WI38 (cell line): ENCODE data around the gene OSCP1.
A peak's percentile ranks its signal among the peaks of the same experiment; 100 is the strongest.

Experiments used
- H3K4me3 ChIP-seq: 2 replicates; pipeline ENCODE4 v1.5.1; 2011; ENCODE audit warnings: low read depth, mild to moderate bottlenecking, control low read depth, low read length
- CTCF ChIP-seq: IDR thresholded peaks from 2 replicates; pipeline ENCODE4 v1.5.1; 2012; ENCODE audit warnings: low read depth, mild to moderate bottlenecking, control low read depth, low read length

Gene OSCP1

DNA sequence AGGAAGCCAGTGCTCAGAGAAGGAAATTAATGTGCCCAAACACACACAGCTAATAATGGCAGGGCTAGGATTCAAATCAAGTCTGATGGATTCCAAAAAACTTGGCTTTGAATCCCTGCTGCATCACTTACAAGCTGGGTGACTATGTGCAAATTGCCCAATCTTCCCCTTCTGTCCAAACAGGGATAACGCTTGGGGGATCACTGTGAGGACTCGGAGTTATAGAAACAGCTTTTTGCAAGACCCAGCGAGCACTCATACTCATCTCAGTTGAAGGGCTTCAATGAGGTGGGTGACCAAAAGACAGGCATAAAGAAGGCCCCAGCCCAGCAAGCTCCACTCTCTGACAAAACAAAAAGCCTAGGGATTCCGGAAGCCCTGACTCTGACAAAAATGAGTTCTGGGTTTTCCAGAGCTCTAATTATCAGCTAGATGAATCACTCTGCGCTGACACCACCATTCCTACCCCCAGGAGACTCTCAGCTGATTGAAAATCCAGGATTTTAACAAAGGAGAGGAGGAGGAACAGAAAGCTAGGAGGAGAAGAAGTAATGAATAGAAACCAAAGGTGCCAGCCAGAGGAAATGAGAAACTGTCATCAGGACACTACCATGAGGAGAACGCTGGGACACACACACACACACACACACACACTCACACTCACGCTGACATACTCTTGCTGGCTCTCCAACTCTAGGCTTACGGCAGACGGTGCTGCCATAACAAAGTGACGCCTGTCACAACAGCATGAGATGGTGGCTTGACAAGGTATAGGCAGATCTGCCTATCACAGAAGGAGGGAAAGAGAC is 62.9 kb downstream of the OSCP1 start:
- peak overlapping the region; percentile 65 for H3K4me3 ChIP-seq
- TF ChIP-seq CTCF, result no peak

GRCh38 chr1:36386265-36387140 is 63.7 kb downstream of the OSCP1 start:
- no peak for TF ChIP-seq CTCF
- H3K4me3 ChIP-seq, result peak overlapping the region; percentile 65

- H3K4me3 ChIP-seq, result peak within 1 kb of the TSS; percentile 95
- TF ChIP-seq CTCF, result no peak
Measured at GRCh38 chr1:36385410-36386264, 64.6 kb downstream of the OSCP1 start, which contains the start of gene STK40. Gene STK40, minus strand, starts transcription at chr1:36385924. Its CDS starts 24,592 bp downstream, at chr1:36361332.

- TF ChIP-seq CTCF, result no peak
Measured at GRCh38 chr1:36384542-36385409, 65.5 kb downstream of the OSCP1 start.

GRCh38 chr1:36383240-36383639 is 67.0 kb downstream of the OSCP1 start:
- no peak overlapping the region for H3K4me3 ChIP-seq
- no peak for TF ChIP-seq CTCF

More at GRCh38 chr1:36384542-36385409, 65.5 kb downstream of the OSCP1 start:
- H3K4me3 ChIP-seq, result peak overlapping the region; percentile 95

- H3K4me3 ChIP-seq, result no peak overlapping the region
- TF ChIP-seq CTCF, result no peak
Measured at GRCh38 chr1:36382669-36383068, 67.6 kb downstream of the OSCP1 start.
